Sigmoid colon (tissue), 4 donors: ENCODE data around the gene KCNQ4.

Experiments
- CTCF ChIP-seq, 4 experiments: fragments of 450-650 bp in 3 of 4; fragments of 200-600 bp in 1 of 4; IDR thresholded peaks; one replicate each; pipeline ENCODE4 v1.5.1; 2016 to 2019; ENCODE audit warnings: antibody characterized with exemption in 4 of 4, mild to moderate bottlenecking in 3 of 4, moderate library complexity in 2 of 4
- POLR2AphosphoS5 ChIP-seq, 4 donors: sonication (generic); formaldehyde crosslinking; IDR thresholded peaks; one replicate each; pipeline ENCODE4 v1.6.1; 2017; ENCODE audit warnings: antibody characterized with exemption in 4 of 4

- no peak for TF ChIP-seq CTCF (IDR thresholded peaks at IDR 0.05)
- TF ChIP-seq POLR2AphosphoS5 (IDR thresholded peaks at IDR 0.05): no peak
Observed at GRCh38 chr1:40884055-40884795, 100.6 kb downstream of the KCNQ4 start.
